Activated CD8-positive, alpha-beta memory T cell treated with anti-CD3 and anti-CD28 coated beads, Interleukin-2, amount 50 U/mL, for 1 hour (primary cell): Measurements from ENCODE around the gene PCDHGB6.
"Not testable (repeated sequence)": the region's sequence is repeated elsewhere in the genome, so short reads cannot be mapped to it uniquely, and the experiment has no call there.

Source experiments
- DNase-seq: peaks from one replicate; pipeline ENCODE4 v3.0.0-alpha.2; 2020; ENCODE audit errors: extremely low read depth

The PCDHGB6 gene

GRCh38 chr5:141388661-141389060 lies 19.2 kb upstream of the PCDHGB6 start:
- DNase-seq, result no peak

- DNase-seq, result no peak
Observed at GRCh38 chr5:141389153-141390042, 18.4 kb upstream of the PCDHGB6 start.

- no peak for DNase-seq
Observed at GRCh38 chr5:141392429-141393198, 15.2 kb upstream of the PCDHGB6 start, which contains the start of gene PCDHGA8. PCDHGA8 (plus strand) TSS chr5:141392633; CDS start chr5:141392814, 181 bp downstream.

GRCh38 chr5:141393267-141393666 lies 14.6 kb upstream of the PCDHGB6 start:
- DNase-seq, result no peak

- DNase-seq, result not testable (repeated sequence)
Observed at GRCh38 chr5:141394401-141395187, 13.2 kb upstream of the PCDHGB6 start.

- DNase-seq, result not testable (repeated sequence)
Observed at GRCh38 chr5:141397756-141398551, 9.9 kb upstream of the PCDHGB6 start, which contains the start of gene PCDHGB5. PCDHGB5 (plus strand) TSS chr5:141397947; CDS start chr5:141398128, 181 bp downstream.

- no peak for DNase-seq
Observed at GRCh38 chr5:141398608-141399007, 9.2 kb upstream of the PCDHGB6 start.

- no peak for DNase-seq
Observed at GRCh38 chr5:141399555-141400258, 8.1 kb upstream of the PCDHGB6 start.

GRCh38 chr5:141402553-141403243 lies 5.1 kb upstream of the PCDHGB6 start, which contains the start of gene PCDHGA9:
PCDHGA9 (plus strand) TSS chr5:141402778; CDS start chr5:141402953, 175 bp downstream.
- no peak for DNase-seq

GRCh38 chr5:141403387-141403786 lies 4.4 kb upstream of the PCDHGB6 start:
- DNase-seq, result no peak

GRCh38 chr5:141409598-141410306 lies 1.9 kb downstream of the PCDHGB6 start:
- DNase-seq, result no peak

GRCh38 chr5:141411575-141411974 lies 3.8 kb downstream of the PCDHGB6 start:
- DNase-seq, result no peak

GRCh38 chr5:141412854-141413539 lies 5.2 kb downstream of the PCDHGB6 start, which contains the start of gene PCDHGA10:
PCDHGA10 (plus strand) TSS chr5:141412987; CDS start chr5:141413176, 189 bp downstream.
- no peak for DNase-seq

GRCh38 chr5:141413540-141414069 lies 5.8 kb downstream of the PCDHGB6 start:
- no peak for DNase-seq

- DNase-seq, result not testable (repeated sequence)
Observed at GRCh38 chr5:141414548-141415274, 6.9 kb downstream of the PCDHGB6 start.

- DNase-seq, result not testable (repeated sequence)
Observed at GRCh38 chr5:141415275-141415618, 7.4 kb downstream of the PCDHGB6 start.

GRCh38 chr5:141417494-141418172 lies 9.8 kb downstream of the PCDHGB6 start, which contains the start of gene PCDHGB7:
PCDHGB7 (plus strand) TSS chr5:141417677; CDS start chr5:141417860, 183 bp downstream.
- not testable (repeated sequence) for DNase-seq
